ENCODE data around the gene ARAP3. TPM values are rescaled to one million over a fixed set of nuclear protein-coding genes. Genes with fewer than 3 reads are reported as not detected.

Gene ARAP3
- total RNA-seq, 1 donor from 2014 or later, result 17.4 TPM

DNA sequence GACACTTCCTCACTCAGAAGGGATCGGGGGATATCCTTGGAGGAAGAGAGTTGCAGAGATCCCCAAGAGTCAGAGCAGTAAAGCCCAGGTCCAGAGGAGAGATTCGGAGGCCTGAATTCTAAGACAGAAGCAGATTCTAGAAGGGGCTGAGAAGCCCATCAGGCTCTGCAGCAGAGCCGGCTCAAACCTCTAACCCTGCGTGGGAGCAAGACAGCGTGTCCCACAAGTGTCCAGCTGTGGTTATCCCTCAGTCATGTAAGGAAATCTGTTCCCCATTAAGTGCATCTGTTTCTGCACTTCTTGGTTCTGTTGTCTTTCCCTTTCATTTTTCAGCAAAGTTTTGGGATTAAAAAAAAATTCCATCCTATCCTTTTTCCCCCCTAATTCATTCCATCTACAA lies 58.4 kb downstream of the ARAP3 start:
- no peaks in the 10 kb centered on the region for H3K9me3 Mint-ChIP-seq (ENCODE audit: unreplicated experiment)
- H3K9ac ChIP-seq (ENCODE audit: low read length), result no peak overlapping the region
- H3K36me3 Mint-ChIP-seq (ENCODE audit: low read depth, unreplicated experiment), result peaks cover 13% of the 10 kb centered on the region
- DNase-seq (ENCODE audit: low read depth), result no peak
- peaks cover 6% of the 10 kb centered on the region for H3K4me1 Mint-ChIP-seq (ENCODE audit: low read depth, unreplicated experiment)
- H3K27me3 Mint-ChIP-seq (ENCODE audit: low read depth, unreplicated experiment), result no peaks in the 10 kb centered on the region
- H3K4me2 ChIP-seq (ENCODE audit: low read length), result no peak overlapping the region
- FAIRE-seq, result no peak
- H3K4me1 ChIP-seq (ENCODE audit: insufficient read depth, low read length), result no peaks in the 10 kb centered on the region
- H3K79me2 ChIP-seq (ENCODE audit: insufficient read depth, low read length), result peaks cover under 1% of the 10 kb centered on the region
- H4K20me1 ChIP-seq (ENCODE audit: insufficient read depth, low read length), result peaks cover 13% of the 10 kb centered on the region
- H2AFZ ChIP-seq (ENCODE audit: low read depth, low read length), result no peak overlapping the region
- no peaks in the 10 kb centered on the region for H3K9me3 ChIP-seq (ENCODE audit: insufficient read depth, low read depth, low read length)
- H3K36me3 ChIP-seq (ENCODE audit: insufficient read depth, low read length), result peaks cover 30% of the 10 kb centered on the region
- H3K27ac ChIP-seq (ENCODE audit: low read depth, low read length), result no peak overlapping the region
- no peak overlapping the region for H3K4me3 ChIP-seq (ENCODE audit: insufficient read depth, low read depth, low read length)
- no peak for TF ChIP-seq EZH2 (IDR thresholded peaks at IDR 0.05; ENCODE audit: insufficient read depth, low read length)
- TF ChIP-seq, protein P1, sequence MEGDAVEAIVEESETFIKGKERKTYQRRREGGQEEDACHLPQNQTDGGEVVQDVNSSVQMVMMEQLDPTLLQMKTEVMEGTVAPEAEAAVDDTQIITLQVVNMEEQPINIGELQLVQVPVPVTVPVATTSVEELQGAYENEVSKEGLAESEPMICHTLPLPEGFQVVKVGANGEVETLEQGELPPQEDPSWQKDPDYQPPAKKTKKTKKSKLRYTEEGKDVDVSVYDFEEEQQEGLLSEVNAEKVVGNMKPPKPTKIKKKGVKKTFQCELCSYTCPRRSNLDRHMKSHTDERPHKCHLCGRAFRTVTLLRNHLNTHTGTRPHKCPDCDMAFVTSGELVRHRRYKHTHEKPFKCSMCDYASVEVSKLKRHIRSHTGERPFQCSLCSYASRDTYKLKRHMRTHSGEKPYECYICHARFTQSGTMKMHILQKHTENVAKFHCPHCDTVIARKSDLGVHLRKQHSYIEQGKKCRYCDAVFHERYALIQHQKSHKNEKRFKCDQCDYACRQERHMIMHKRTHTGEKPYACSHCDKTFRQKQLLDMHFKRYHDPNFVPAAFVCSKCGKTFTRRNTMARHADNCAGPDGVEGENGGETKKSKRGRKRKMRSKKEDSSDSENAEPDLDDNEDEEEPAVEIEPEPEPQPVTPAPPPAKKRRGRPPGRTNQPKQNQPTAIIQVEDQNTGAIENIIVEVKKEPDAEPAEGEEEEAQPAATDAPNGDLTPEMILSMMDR (IDR thresholded peaks at IDR 0.05; ENCODE audit: insufficient read depth, low read depth, low read length), result no peak
- H3K27me3 ChIP-seq (ENCODE audit: insufficient read depth, low read length), result no peaks in the 10 kb centered on the region
- H3K27ac Mint-ChIP-seq (ENCODE audit: unreplicated experiment), result no peak overlapping the region
- no peak overlapping the region for H3K4me3 Mint-ChIP-seq (ENCODE audit: unreplicated experiment)

DNA sequence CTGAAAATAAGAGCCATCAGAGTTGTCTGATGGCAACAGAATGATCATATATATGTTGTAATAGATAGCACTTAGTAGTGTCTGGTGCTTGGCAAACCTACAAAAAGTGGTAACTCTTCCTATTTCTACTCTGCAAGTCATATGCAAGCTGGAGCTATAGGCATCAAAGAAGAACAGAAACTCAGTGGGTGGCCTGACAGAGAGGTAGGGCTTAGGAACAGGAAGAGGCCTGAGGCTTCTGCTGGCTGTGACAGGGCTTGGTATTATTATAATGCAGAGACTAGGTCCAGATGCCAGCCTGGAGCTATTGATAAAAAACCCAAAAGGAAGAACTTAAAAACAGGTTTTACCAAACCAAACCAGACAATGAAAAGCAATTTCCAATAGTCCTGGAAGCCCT lies 58.8 kb downstream of the ARAP3 start:
- Histone ChIP-seq H3K79me2 (ENCODE audit: insufficient read depth, low read length) (peaks cover 5% of the 10 kb centered on the region), H3K27me3 (ENCODE audit: insufficient read depth, low read length) (no peaks in the 10 kb centered on the region), H4K20me1 (ENCODE audit: insufficient read depth, low read length) (peaks cover 10% of the 10 kb centered on the region), H3K27ac (ENCODE audit: low read depth, low read length) (no peak overlapping the region), H2AFZ (ENCODE audit: low read depth, low read length) (no peak overlapping the region), H3K4me3 (ENCODE audit: insufficient read depth, low read depth, low read length) (no peak overlapping the region), H3K9ac (ENCODE audit: low read length) (no peak overlapping the region), H3K4me1 (ENCODE audit: insufficient read depth, low read length) (no peaks in the 10 kb centered on the region), H3K36me3 (ENCODE audit: insufficient read depth, low read length) (peaks cover 27% of the 10 kb centered on the region), H3K9me3 (ENCODE audit: insufficient read depth, low read depth, low read length) (no peaks in the 10 kb centered on the region), H3K4me2 (ENCODE audit: low read length) (no peak overlapping the region)
- DNase-seq (ENCODE audit: low read depth), result no peak
- FAIRE-seq, result no peak
- H3K36me3 Mint-ChIP-seq (ENCODE audit: low read depth, unreplicated experiment), result peaks cover 13% of the 10 kb centered on the region
- peaks cover 6% of the 10 kb centered on the region for H3K4me1 Mint-ChIP-seq (ENCODE audit: low read depth, unreplicated experiment)
- no peak overlapping the region for H3K4me3 Mint-ChIP-seq (ENCODE audit: unreplicated experiment)
- H3K9me3 Mint-ChIP-seq (ENCODE audit: unreplicated experiment), result no peaks in the 10 kb centered on the region
- no peaks in the 10 kb centered on the region for H3K27me3 Mint-ChIP-seq (ENCODE audit: low read depth, unreplicated experiment)
- no peak overlapping the region for H3K27ac Mint-ChIP-seq (ENCODE audit: unreplicated experiment)
- no peak for TF ChIP-seq EZH2 (IDR thresholded peaks at IDR 0.05; ENCODE audit: insufficient read depth, low read length)
- TF ChIP-seq, protein P1 (IDR thresholded peaks at IDR 0.05; ENCODE audit: insufficient read depth, low read depth, low read length), result no peak

DNA sequence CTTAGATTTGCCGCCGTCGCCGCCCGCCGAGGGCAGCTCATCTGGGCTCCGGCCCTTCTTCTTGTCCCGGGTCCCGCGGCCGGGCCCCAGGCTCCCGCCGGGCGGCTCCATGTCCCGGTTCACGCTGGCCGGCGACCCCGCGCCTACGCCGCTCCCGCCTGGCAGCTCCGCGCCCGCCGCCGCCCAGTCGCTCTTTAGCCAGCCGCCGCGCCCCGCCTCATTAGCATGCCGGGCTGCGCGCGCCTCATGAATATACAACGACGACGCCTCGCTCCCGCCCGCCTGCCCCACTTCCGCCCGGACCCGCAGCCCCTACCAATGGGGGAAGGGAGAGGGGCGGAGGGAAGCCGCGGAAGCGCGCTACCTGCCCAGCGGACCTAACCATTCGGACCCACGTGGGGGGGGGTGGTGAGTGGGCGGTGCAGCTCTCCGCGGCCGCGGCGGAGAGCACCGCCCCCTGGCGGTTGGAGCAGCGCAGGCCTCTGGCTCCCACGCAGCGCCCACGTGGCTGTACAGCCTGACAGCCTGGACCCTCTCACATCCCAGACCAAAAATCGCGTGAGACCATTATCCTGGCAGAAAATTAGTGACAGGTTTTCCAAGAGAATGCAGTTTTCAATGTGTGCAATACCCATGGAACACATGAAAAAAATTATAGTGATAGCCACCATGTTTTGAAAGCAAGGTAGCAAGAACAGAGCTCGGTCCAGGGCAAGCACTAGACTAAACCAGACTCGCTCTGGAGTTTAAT lies 63.1 kb downstream of the ARAP3 start, which contains the start of gene DIAPH1:
TSS of gene DIAPH1 (minus strand) at position 197 of the 751 bp plus-strand sequence. CDS start at position 111, 86 bp downstream.
- Histone ChIP-seq H2AFZ (ENCODE audit: low read depth, low read length) (peak within 1 kb of the TSS; percentile 46), H3K4me3 (ENCODE audit: insufficient read depth, low read depth, low read length) (peak within 1 kb of the TSS; percentile 62), H3K9me3 (ENCODE audit: insufficient read depth, low read depth, low read length) (no peaks in the 10 kb centered on the region), H3K4me1 (ENCODE audit: insufficient read depth, low read length) (peaks cover 11% of the 10 kb centered on the region), H3K27me3 (ENCODE audit: insufficient read depth, low read length) (no peaks in the 10 kb centered on the region), H4K20me1 (ENCODE audit: insufficient read depth, low read length) (peaks cover 26% of the 10 kb centered on the region), H3K9ac (ENCODE audit: low read length) (peak within 1 kb of the TSS; percentile 88), H3K36me3 (ENCODE audit: insufficient read depth, low read length) (peaks cover 11% of the 10 kb centered on the region), H3K27ac (ENCODE audit: low read depth, low read length) (peak within 1 kb of the TSS; percentile 51), H3K79me2 (ENCODE audit: insufficient read depth, low read length) (peaks cover 44% of the 10 kb centered on the region), H3K4me2 (ENCODE audit: low read length) (peak within 1 kb of the TSS; percentile 86)
- Mint-ChIP-seq H3K36me3 (ENCODE audit: low read depth, unreplicated experiment) (peaks cover 3% of the 10 kb centered on the region), H3K9me3 (ENCODE audit: unreplicated experiment) (no peaks in the 10 kb centered on the region), H3K4me1 (ENCODE audit: low read depth, unreplicated experiment) (peaks cover 15% of the 10 kb centered on the region), H3K4me3 (ENCODE audit: unreplicated experiment) (peak within 1 kb of the TSS; percentile 93), H3K27me3 (ENCODE audit: low read depth, unreplicated experiment) (no peaks in the 10 kb centered on the region), H3K27ac (ENCODE audit: unreplicated experiment) (peak within 1 kb of the TSS; percentile 73)
- FAIRE-seq, result no peak
- TF ChIP-seq EZH2 (IDR thresholded peaks at IDR 0.05; ENCODE audit: insufficient read depth, low read length), result no peak
- TF ChIP-seq, protein P1 (IDR thresholded peaks at IDR 0.05; ENCODE audit: insufficient read depth, low read depth, low read length), result peak; percentile 86
- peak; percentile 90 for DNase-seq (ENCODE audit: low read depth)
